Caco-2 (cell line): ENCODE results near the gene MBP. TPM values are rescaled to one million over a fixed set of nuclear protein-coding genes. Genes with fewer than 3 reads are reported as not detected.

ENCODE experiments used
- BruUV-seq: library from RNA; stranded (reverse); fragments of 400-500 nt; replicated peaks from 2 replicates; lab custom pipeline; 2021; lab: Mats Ljungman, UMichigan
- CTCF ChIA-PET: fragments of 300-600 bp; sonication (Branson Sonifier 250); formaldehyde crosslinking; loops from one replicate; lab custom pipeline; 2022; ENCODE audit warnings: antibody characterized with exemption; lab: Charles Lee
- POLR2A ChIA-PET: fragments of 300-600 bp; sonication (Branson Sonifier 250); formaldehyde crosslinking; loops from one replicate; lab custom pipeline; 2022; ENCODE audit warnings: antibody characterized with exemption; lab: Charles Lee
- DNase-seq, 2 experiments: peaks; one replicate each; pipeline versions ENCODE4 v3.0.0 to v3.0.0-alpha.2; 2020 to 2022
- H3K27me3 ChIP-seq: replicated peaks from 2 replicates; pipeline ENCODE4 v1.6.0; 2011; ENCODE audit warnings: low read length; ENCODE audit not compliant: control insufficient read depth, insufficient read depth
- H3K36me3 ChIP-seq: 2 replicates; pipeline ENCODE4 v1.5.1; 2011; ENCODE audit warnings: low read length; ENCODE audit not compliant: control insufficient read depth, insufficient read depth
- H3K4me1 ChIP-seq: fragments of 250-450 bp; sonication (Bioruptor Pico); 2 replicates; pipeline ENCODE4 v1.5.1; 2020; ENCODE audit warnings: mild to moderate bottlenecking
- H3K4me3 ChIP-seq: 2 replicates; pipeline ENCODE4 v1.5.1; 2011; ENCODE audit warnings: low read depth, mild to moderate bottlenecking, control low read depth, low read length
- H3K9me3 ChIP-seq: fragments of 250-450 bp; sonication (Bioruptor Pico); 2 replicates; pipeline ENCODE4 v1.5.1; 2020; ENCODE audit warnings: mild to moderate bottlenecking, moderate library complexity
- H3K27ac Mint-ChIP-seq: one replicate; pipeline ENCODE4 v1.8.0; 2022; ENCODE audit warnings: mixed read lengths; ENCODE audit not compliant: unreplicated experiment
- H3K27me3 Mint-ChIP-seq: one replicate; pipeline ENCODE4 v1.8.0; 2022; ENCODE audit warnings: mixed read lengths; ENCODE audit not compliant: insufficient read depth, unreplicated experiment
- H3K36me3 Mint-ChIP-seq: one replicate; pipeline ENCODE4 v1.8.0; 2022; ENCODE audit warnings: mild to moderate bottlenecking, mixed read lengths; ENCODE audit not compliant: insufficient read depth, unreplicated experiment
- H3K4me1 Mint-ChIP-seq: one replicate; pipeline ENCODE4 v1.8.0; 2022; ENCODE audit warnings: low read depth, mixed read lengths; ENCODE audit not compliant: unreplicated experiment
- H3K4me3 Mint-ChIP-seq: one replicate; pipeline ENCODE4 v1.8.0; 2022; ENCODE audit warnings: mild to moderate bottlenecking, moderate library complexity, mixed read lengths; ENCODE audit not compliant: unreplicated experiment
- H3K9me3 Mint-ChIP-seq: one replicate; pipeline ENCODE4 v1.8.0; 2022; ENCODE audit warnings: mixed read lengths; ENCODE audit not compliant: unreplicated experiment
- CTCF ChIP-seq, 2 experiments: fragments of 200-600 bp in 1 of 2; IDR thresholded peaks; 1 replicate in 1 of 2; 2 replicates in 1 of 2; pipeline versions ENCODE4 v1.5.1 to v1.8.0; 2011 to 2022; ENCODE audit warnings: antibody characterized with exemption in 1 of 2, control low read depth in 1 of 2, inconsistent platforms in 1 of 2, low read depth in 1 of 2, low read length in 1 of 2, mild to moderate bottlenecking in 1 of 2, moderate library complexity in 1 of 2; ENCODE audit not compliant: insufficient read depth in 1 of 2, severe bottlenecking in 1 of 2, unreplicated experiment in 1 of 2
- intact Hi-C: fragments of 100-400 bp; cut with micrococcal nuclease; formaldehyde crosslinking; loops from one replicate; pipeline ENCODE4 v1.10.0; 2022; ENCODE audit not compliant: unreplicated experiment
- total RNA-seq: library from RNA; stranded (reverse); gene quantifications from 2 replicates; pipeline ENCODE4 v1.2.3, GENCODE V29; 2022

Gene MBP
- total RNA-seq, 1 experiment from 2014 or later, result 11.4 TPM

GRCh38 chr18:76959605-76960004 is 173.0 kb downstream of the MBP start:
- DNase-seq, result no peak
- H3K4me1 ChIP-seq, result no peaks in the 10 kb centered on the region
- no peaks in the 10 kb centered on the region for H3K4me1 Mint-ChIP-seq
- no peaks in the 10 kb centered on the region for H3K27me3 Mint-ChIP-seq
- CTCF ChIA-PET, result no interaction called here
- no peak overlapping the region for H3K27ac Mint-ChIP-seq
- no peaks in the 10 kb centered on the region for H3K36me3 ChIP-seq
- no peak for TF ChIP-seq CTCF (IDR thresholded peaks at IDR 0.05; ENCODE audit: insufficient read depth in 1 of 2, low read depth in 1 of 2, low read length in 1 of 2, severe bottlenecking in 1 of 2, unreplicated experiment in 1 of 2)
- peaks cover 21% of the 10 kb centered on the region for H3K36me3 Mint-ChIP-seq
- no peak overlapping the region for H3K4me3 ChIP-seq
- no peaks in the 10 kb centered on the region for H3K27me3 ChIP-seq
- intact Hi-C loops, result no loop called here
- POLR2A ChIA-PET, result no interaction called here
- BruUV-seq, result no TSS peak
- H3K9me3 Mint-ChIP-seq, result no peaks in the 10 kb centered on the region
- H3K9me3 ChIP-seq, result no peaks in the 10 kb centered on the region
- H3K4me3 Mint-ChIP-seq, result no peak overlapping the region

GRCh38 chr18:76958692-76959341 is 173.8 kb downstream of the MBP start:
- H3K9me3 Mint-ChIP-seq, result no peaks in the 10 kb centered on the region
- peaks cover 18% of the 10 kb centered on the region for H3K36me3 Mint-ChIP-seq
- CTCF ChIA-PET, result no interaction called here

More at GRCh38 chr18:76958692-76959341, 173.8 kb downstream of the MBP start:
- DNase-seq, result no peak
- intact Hi-C loops, result no loop called here
- Histone ChIP-seq H3K36me3 (no peaks in the 10 kb centered on the region), H3K27me3 (no peaks in the 10 kb centered on the region), H3K9me3 (no peaks in the 10 kb centered on the region), H3K4me1 (no peaks in the 10 kb centered on the region), H3K4me3 (no peak overlapping the region)
- no peak for TF ChIP-seq CTCF (IDR thresholded peaks at IDR 0.05; ENCODE audit: insufficient read depth in 1 of 2, low read depth in 1 of 2, low read length in 1 of 2, severe bottlenecking in 1 of 2, unreplicated experiment in 1 of 2)
- BruUV-seq, result no TSS peak
- no peak overlapping the region for H3K27ac Mint-ChIP-seq
- no peak overlapping the region for H3K4me3 Mint-ChIP-seq
- POLR2A ChIA-PET, result no interaction called here
- no peaks in the 10 kb centered on the region for H3K4me1 Mint-ChIP-seq
- no peaks in the 10 kb centered on the region for H3K27me3 Mint-ChIP-seq
